Fibroblast of villous mesenchyme (primary cell): ENCODE data around the gene PRRG4. TPM values are rescaled to one million over a fixed set of nuclear protein-coding genes. Genes with fewer than 3 reads are reported as not detected.

ENCODE experiments used
- DNase-seq: peaks from one replicate; pipeline ENCODE4 v3.0.0-alpha.2; 2010; ENCODE audit warnings: low read depth
- H3K4me3 ChIP-seq: 2 replicates; pipeline ENCODE4 v1.5.1; 2011; ENCODE audit warnings: low read depth, mild to moderate bottlenecking, low read length
- CTCF ChIP-seq: IDR thresholded peaks from 2 replicates; pipeline ENCODE4 v1.5.1; 2012; ENCODE audit warnings: low read depth, mild to moderate bottlenecking, low read length; ENCODE audit not compliant: insufficient read depth
- total RNA-seq: library from RNA; depleted of rRNA; stranded (reverse); fragments of >200 nt; gene quantifications from 2 replicates; pipeline ENCODE4 v1.2.3, GENCODE V29; 2012

Gene PRRG4
- total RNA-seq, 1 donor = under 0.01 TPM

GRCh38 chr11:32829157-32829679, 509 bp upstream of the PRRG4 start:
- no peak for TF ChIP-seq CTCF
- peak overlapping the region; percentile 67 for H3K4me3 ChIP-seq
- DNase-seq = peak; percentile 38

GRCh38 chr11:32830413-32830738, 649 bp downstream of the PRRG4 start:
- H3K4me3 ChIP-seq = peak overlapping the region; percentile 67
- peak; percentile 49 for DNase-seq
- TF ChIP-seq CTCF = no peak

GRCh38 chr11:32830796-32831195, 1.1 kb downstream of the PRRG4 start:
- no peak overlapping the region for H3K4me3 ChIP-seq
- no peak for TF ChIP-seq CTCF
- DNase-seq = no peak

GRCh38 chr11:32831221-32831620, 1.5 kb downstream of the PRRG4 start:
- H3K4me3 ChIP-seq = no peak overlapping the region
- DNase-seq = no peak
- no peak for TF ChIP-seq CTCF

- H3K4me3 ChIP-seq = no peak overlapping the region
- DNase-seq = no peak
- no peak for TF ChIP-seq CTCF
These were observed 4.2 kb downstream of the PRRG4 start for GRCh38 chr11:32833921-32834320.

- H3K4me3 ChIP-seq = no peak overlapping the region
- DNase-seq = no peak
- TF ChIP-seq CTCF = no peak
These were observed 7.2 kb downstream of the PRRG4 start for GRCh38 chr11:32836946-32837345.

- peak; percentile 24 for DNase-seq
- H3K4me3 ChIP-seq = no peak overlapping the region
- no peak for TF ChIP-seq CTCF
These were observed 9.0 kb downstream of the PRRG4 start for GRCh38 chr11:32838505-32839274.
